ENCODE results near the gene TGFB1I1.

TGFB1I1 gene

GRCh38 chr16:31478956-31479355, 7.0 kb downstream of the TGFB1I1 start:
- TF ChIP-seq TEAD4 (IDR thresholded peaks at IDR 0.05) = no peak

- TF ChIP-seq YY1 (IDR thresholded peaks at IDR 0.05; ENCODE audit: low read depth) (no peak), REST (IDR thresholded peaks at IDR 0.05; ENCODE audit: low read depth) (no peak), TCF12 (IDR thresholded peaks at IDR 0.05; ENCODE audit: low read depth) (no peak), EP300 (IDR thresholded peaks at IDR 0.05; ENCODE audit: borderline replicate concordance) (no peak), CEBPB (IDR thresholded peaks at IDR 0.05) (no peak), TAF1 (IDR thresholded peaks at IDR 0.05; ENCODE audit: low read depth) (no peak), CREB1 (IDR thresholded peaks at IDR 0.05; ENCODE audit: low read depth) (no peak), EGR1 (IDR thresholded peaks at IDR 0.05) (no peak), RAD21 (IDR thresholded peaks at IDR 0.05; ENCODE audit: low read depth) (no peak), FOXM1 (IDR thresholded peaks at IDR 0.05; ENCODE audit: borderline replicate concordance, low read depth) (no peak), ZBTB7A (IDR thresholded peaks at IDR 0.05; ENCODE audit: low read depth) (no peak), NFIC (IDR thresholded peaks at IDR 0.05) (no peak), USF1 (IDR thresholded peaks at IDR 0.05) (no peak), MAX (IDR thresholded peaks at IDR 0.05) (no peak), TEAD4 (IDR thresholded peaks at IDR 0.05) (no peak)
These were observed 7.8 kb downstream of the TGFB1I1 start for GRCh38 chr16:31479751-31480150.

GRCh38 chr16:31480851-31481536, 9.0 kb downstream of the TGFB1I1 start:
- TF ChIP-seq CEBPB (IDR thresholded peaks at IDR 0.05) (no peak), YY1 (IDR thresholded peaks at IDR 0.05; ENCODE audit: low read depth) (no peak), EGR1 (IDR thresholded peaks at IDR 0.05) (no peak), ZBTB7A (IDR thresholded peaks at IDR 0.05; ENCODE audit: low read depth) (no peak), USF1 (IDR thresholded peaks at IDR 0.05) (no peak), TAF1 (IDR thresholded peaks at IDR 0.05; ENCODE audit: low read depth) (no peak), RAD21 (IDR thresholded peaks at IDR 0.05; ENCODE audit: low read depth) (no peak), TCF12 (IDR thresholded peaks at IDR 0.05; ENCODE audit: low read depth) (no peak), REST (IDR thresholded peaks at IDR 0.05; ENCODE audit: low read depth) (no peak), EP300 (IDR thresholded peaks at IDR 0.05; ENCODE audit: borderline replicate concordance) (no peak), MAX (IDR thresholded peaks at IDR 0.05) (no peak), FOXM1 (IDR thresholded peaks at IDR 0.05; ENCODE audit: borderline replicate concordance, low read depth) (no peak), TEAD4 (IDR thresholded peaks at IDR 0.05) (no peak), NFIC (IDR thresholded peaks at IDR 0.05) (no peak), CREB1 (IDR thresholded peaks at IDR 0.05; ENCODE audit: low read depth) (no peak)

- no peak for TF ChIP-seq CREB1 (IDR thresholded peaks at IDR 0.05; ENCODE audit: low read depth)
- TF ChIP-seq EP300 (IDR thresholded peaks at IDR 0.05; ENCODE audit: borderline replicate concordance) = no peak
- TF ChIP-seq REST (IDR thresholded peaks at IDR 0.05; ENCODE audit: low read depth) = no peak
- TF ChIP-seq ZBTB7A (IDR thresholded peaks at IDR 0.05; ENCODE audit: low read depth) = no peak
- no peak for TF ChIP-seq MAX (IDR thresholded peaks at IDR 0.05)
- TF ChIP-seq CEBPB (IDR thresholded peaks at IDR 0.05) = no peak
- TF ChIP-seq YY1 (IDR thresholded peaks at IDR 0.05; ENCODE audit: low read depth) = no peak
- no peak for TF ChIP-seq TCF12 (IDR thresholded peaks at IDR 0.05; ENCODE audit: low read depth)
- TF ChIP-seq TAF1 (IDR thresholded peaks at IDR 0.05; ENCODE audit: low read depth) = no peak
- TF ChIP-seq FOXM1 (IDR thresholded peaks at IDR 0.05; ENCODE audit: borderline replicate concordance, low read depth) = no peak
These were observed 11.1 kb downstream of the TGFB1I1 start, which contains the start of gene SLC5A2 for GRCh38 chr16:31483081-31483480. Gene SLC5A2 (plus strand): TSS chr16:31483123. CDS start chr16:31483137, 14 bp downstream.

Data from Ishikawa (cell line).